KMS-11 (cell line): ENCODE results near the gene FAM107B.

ENCODE experiments used
- H2AFZ ChIP-seq: fragments of 200-600 bp; sonication (generic); 2 replicates; pipeline ENCODE4 v1.6.1; 2016; ENCODE audit warnings: antibody characterized with exemption, mixed run types, low read depth
- H3K27ac ChIP-seq: fragments of 200-600 bp; sonication (generic); 2 replicates; pipeline ENCODE4 v1.6.1; 2016; ENCODE audit warnings: mild to moderate bottlenecking, mixed run types
- H3K27me3 ChIP-seq: fragments of 200-600 bp; sonication (generic); 2 replicates; pipeline ENCODE4 v1.6.1; 2017; ENCODE audit warnings: mild to moderate bottlenecking, low read depth, mixed run types, moderate library complexity; ENCODE audit not compliant: insufficient read depth
- H3K36me3 ChIP-seq: fragments of 200-600 bp; sonication (generic); 2 replicates; pipeline ENCODE4 v1.6.1; 2017; ENCODE audit warnings: mild to moderate bottlenecking, mixed run types; ENCODE audit not compliant: insufficient read depth
- H3K4me1 ChIP-seq: fragments of 200-600 bp; sonication (generic); 2 replicates; pipeline ENCODE4 v1.6.1; 2016; ENCODE audit warnings: mild to moderate bottlenecking, low read depth, mixed run types; ENCODE audit not compliant: poor library complexity, severe bottlenecking
- H3K4me2 ChIP-seq: fragments of 200-600 bp; sonication (generic); 2 replicates; pipeline ENCODE4 v1.7.0; 2016; ENCODE audit warnings: mild to moderate bottlenecking, mixed run types
- H3K4me3 ChIP-seq: fragments of 200-600 bp; sonication (generic); IDR thresholded peaks from 2 replicates; pipeline ENCODE4 v1.6.1; 2017; ENCODE audit warnings: low read depth, low read length, mixed read lengths; ENCODE audit not compliant: insufficient read depth
- H3K79me2 ChIP-seq: fragments of 200-600 bp; sonication (generic); 2 replicates; pipeline ENCODE4 v1.6.1; 2016; ENCODE audit warnings: low read depth, mixed run types; ENCODE audit not compliant: insufficient read depth
- H3K9ac ChIP-seq: fragments of 200-600 bp; sonication (generic); 2 replicates; pipeline ENCODE4 v1.6.1; 2016; ENCODE audit warnings: mild to moderate bottlenecking, mixed run types
- H4K20me1 ChIP-seq: fragments of 200-600 bp; sonication (generic); 2 replicates; pipeline ENCODE4 v1.6.1; 2016; ENCODE audit warnings: mild to moderate bottlenecking, mixed run types; ENCODE audit not compliant: insufficient read depth
- CTCF ChIP-seq: fragments of 200-600 bp; sonication (generic); conservative IDR thresholded peaks from 2 replicates; pipeline ENCODE4 v1.6.1; 2017; ENCODE audit warnings: low read depth, mild to moderate bottlenecking, antibody characterized with exemption, low read length, moderate library complexity, mixed read lengths

The FAM107B gene

DNA sequence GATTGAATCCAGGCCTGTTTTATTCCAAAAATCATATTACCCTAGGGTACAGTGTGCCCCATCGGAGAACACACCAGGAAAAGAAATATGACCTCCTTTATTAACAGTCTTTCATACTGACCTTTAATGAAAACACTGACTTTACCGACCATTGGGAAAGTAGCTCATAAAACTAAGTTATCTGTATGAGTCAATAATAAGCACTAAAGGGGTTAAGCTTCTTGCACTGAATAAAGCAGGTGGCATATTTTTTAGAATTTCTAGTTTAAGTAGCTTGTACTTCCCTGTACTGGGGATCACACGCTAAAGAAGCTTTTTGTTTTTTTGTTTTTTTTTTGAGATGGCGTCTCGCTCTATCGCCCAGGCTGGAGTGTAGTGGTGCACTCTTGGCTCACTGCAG, 199.8 kb downstream of the FAM107B start:
- Histone ChIP-seq H3K4me2 (no peak overlapping the region), H3K27me3 (no peaks in the 10 kb centered on the region), H3K79me2 (no peaks in the 10 kb centered on the region), H3K4me1 (no peaks in the 10 kb centered on the region), H3K36me3 (no peaks in the 10 kb centered on the region), H4K20me1 (no peaks in the 10 kb centered on the region), H3K4me3 (no peak overlapping the region), H3K27ac (no peak overlapping the region), H3K9ac (no peak overlapping the region), H2AFZ (no peak overlapping the region)
- TF ChIP-seq CTCF = no peak

- no peaks in the 10 kb centered on the region for H3K79me2 ChIP-seq
- H3K4me2 ChIP-seq = no peak overlapping the region
- H3K36me3 ChIP-seq = no peaks in the 10 kb centered on the region
- no peak overlapping the region for H3K27ac ChIP-seq
- no peak overlapping the region for H3K9ac ChIP-seq
- no peaks in the 10 kb centered on the region for H4K20me1 ChIP-seq
- no peak overlapping the region for H3K4me3 ChIP-seq
- TF ChIP-seq CTCF = no peak
- H3K27me3 ChIP-seq = no peaks in the 10 kb centered on the region
- no peaks in the 10 kb centered on the region for H3K4me1 ChIP-seq
- no peak overlapping the region for H2AFZ ChIP-seq
These were observed 200.4 kb downstream of the FAM107B start for GRCh38 chr10:14574291-14574690.

- Histone ChIP-seq H3K79me2 (no peaks in the 10 kb centered on the region), H3K9ac (no peak overlapping the region), H3K27ac (no peak overlapping the region), H3K4me3 (no peak overlapping the region), H3K4me2 (no peak overlapping the region), H3K36me3 (no peaks in the 10 kb centered on the region), H4K20me1 (no peaks in the 10 kb centered on the region), H3K27me3 (no peaks in the 10 kb centered on the region), H3K4me1 (no peaks in the 10 kb centered on the region), H2AFZ (no peak overlapping the region)
- no peak for TF ChIP-seq CTCF
These were observed 200.9 kb downstream of the FAM107B start for GRCh38 chr10:14573666-14574261.

DNA sequence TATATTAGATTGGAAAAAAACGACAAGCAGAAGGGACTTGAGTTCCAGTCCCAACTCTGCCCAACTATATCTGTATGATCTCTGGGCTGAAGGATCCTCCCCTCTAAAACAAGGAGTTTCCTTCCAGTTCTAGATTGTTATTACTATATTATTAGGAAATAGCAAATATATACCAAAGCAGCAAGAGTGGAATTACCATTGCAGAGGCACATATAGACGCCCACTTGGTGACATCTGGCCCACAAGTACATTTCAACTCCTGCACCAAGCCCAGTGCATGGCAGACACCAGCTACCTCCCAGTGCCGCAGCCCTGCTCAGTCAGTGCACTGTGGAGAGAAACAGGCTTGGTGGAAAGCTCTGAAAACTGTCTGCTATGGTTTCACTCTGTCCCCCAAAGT, 201.9 kb downstream of the FAM107B start:
- Histone ChIP-seq H4K20me1 (no peaks in the 10 kb centered on the region), H3K4me1 (no peaks in the 10 kb centered on the region), H3K4me2 (no peak overlapping the region), H3K4me3 (no peak overlapping the region), H3K36me3 (no peaks in the 10 kb centered on the region), H3K27me3 (no peaks in the 10 kb centered on the region), H3K79me2 (no peaks in the 10 kb centered on the region), H2AFZ (no peak overlapping the region), H3K9ac (no peak overlapping the region), H3K27ac (no peak overlapping the region)
- TF ChIP-seq CTCF = no peak
